DOHH2 (cell line): Measurements from ENCODE around the gene CYP3A5.

Experiments used
- CTCF ChIP-seq: fragments of 200-600 bp; sonication (generic); IDR thresholded peaks from one replicate; pipeline ENCODE4 v1.5.1; 2014; ENCODE audit warnings: antibody characterized with exemption, mild to moderate bottlenecking, low read depth, low read length; ENCODE audit not compliant: poor library complexity, severe bottlenecking
- EZH2phosphoT487 ChIP-seq: fragments of 200-600 bp; sonication (generic); IDR thresholded peaks from 2 replicates; pipeline ENCODE4 v1.6.1; 2017; ENCODE audit warnings: borderline replicate concordance, mild to moderate bottlenecking, antibody characterized with exemption, low read length, moderate library complexity, mixed read lengths

GRCh38 chr7:99623091-99623693 is 56.6 kb downstream of the CYP3A5 start:
- TF ChIP-seq CTCF (no peak), EZH2phosphoT487 (no peak)
